ENCODE results near the gene SYTL5.

GRCh38 chrX:38079463-38079862 is 73.1 kb downstream of the SYTL5 start:
- TF ChIP-seq CTCF (IDR thresholded peaks at IDR 0.05; ENCODE audit: low read depth, low read length, missing input control) = no peak
- no peak for TF ChIP-seq YY1 (IDR thresholded peaks at IDR 0.05)
- no peak for TF ChIP-seq JUND (IDR thresholded peaks at IDR 0.05)
- no peak for TF ChIP-seq GABPA (IDR thresholded peaks at IDR 0.05 in 1 of 2, conservative IDR thresholded peaks at IDR 0.05 in 1 of 2)
- no peak for TF ChIP-seq SP1 (IDR thresholded peaks at IDR 0.05)
- no peak for TF ChIP-seq TAF1 (conservative IDR thresholded peaks at IDR 0.05)
- TF ChIP-seq ZBTB33 (IDR thresholded peaks at IDR 0.05) = no peak
- no peak for TF ChIP-seq FOXA1 (IDR thresholded peaks at IDR 0.05)
- no peak for TF ChIP-seq MAX (IDR thresholded peaks at IDR 0.05)

Data from liver (tissue), 3 donors.